OCI-LY3 (cell line): ENCODE results near the gene TARBP1.
"Not testable (repeated sequence)": the region's sequence is repeated elsewhere in the genome, so short reads cannot be mapped to it uniquely, and the experiment has no call there.

ENCODE experiments used
- H2AFZ ChIP-seq: fragments of 200-600, 300-600 bp; shearing (Covaris generic); 2 replicates; pipeline ENCODE4 v1.6.0; 2014; ENCODE audit warnings: antibody characterized with exemption, low read depth, low read length
- H3K27ac ChIP-seq: fragments of 200-600, 300-600 bp; sonication (generic); 2 replicates; pipeline ENCODE4 v1.5.1; 2014; ENCODE audit warnings: mild to moderate bottlenecking, low read length, moderate library complexity, mixed read lengths
- H3K27me3 ChIP-seq: fragments of 200-600, 300-600 bp; sonication (generic); 2 replicates; pipeline ENCODE4 v1.6.1; 2014; ENCODE audit warnings: low read depth, low read length, mixed read lengths
- H3K36me3 ChIP-seq: fragments of 200-600, 300-600 bp; sonication (generic); replicated peaks from 2 replicates; pipeline ENCODE3; 2014; ENCODE audit warnings: low read depth, low read length, mixed read lengths
- H3K4me1 ChIP-seq: fragments of 300-600, 200-600 bp; sonication (generic); 2 replicates; pipeline ENCODE4 v1.6.1; 2014; ENCODE audit warnings: low read length, mixed read lengths
- H3K4me2 ChIP-seq: fragments of 200-600, 300-600 bp; sonication (generic); 2 replicates; pipeline ENCODE4 v1.6.1; 2014; ENCODE audit warnings: low read length, mixed read lengths
- H3K4me3 ChIP-seq: fragments of 300-600, 200-600 bp; sonication (generic); 2 replicates; pipeline ENCODE4 v1.5.1; 2014; ENCODE audit warnings: antibody characterized with exemption, mild to moderate bottlenecking, low read length, moderate library complexity
- H3K79me2 ChIP-seq: fragments of 300-600, 200-600 bp; shearing (Covaris generic); 2 replicates; pipeline ENCODE4 v1.6.1; 2014; ENCODE audit warnings: mild to moderate bottlenecking, low read length, mixed read lengths
- H3K9ac ChIP-seq: fragments of 300-600, 200-600 bp; shearing (Covaris generic); 2 replicates; pipeline ENCODE4 v1.6.0; 2014; ENCODE audit warnings: mild to moderate bottlenecking, low read length, moderate library complexity
- H3K9me3 ChIP-seq: fragments of 200-600, 300-600 bp; shearing (Covaris generic); 2 replicates; pipeline ENCODE4 v1.6.1; 2014; ENCODE audit warnings: low read length, mixed read lengths; ENCODE audit not compliant: insufficient read depth
- H4K20me1 ChIP-seq: fragments of 200-600, 300-600 bp; sonication (generic); 2 replicates; pipeline ENCODE4 v1.6.1; 2016; ENCODE audit warnings: low read length, mixed read lengths; ENCODE audit not compliant: insufficient read depth
- EZH2phosphoT487 ChIP-seq: fragments of 200-600 bp; shearing (Covaris generic); IDR thresholded peaks from 2 replicates; pipeline ENCODE4 v1.6.1; 2018; ENCODE audit warnings: antibody characterized with exemption, mixed run types, low read depth
- TF ChIP-seq, protein P1 (sequence below): fragments of 200-600, 300-600 bp; sonication (generic); IDR thresholded peaks from 2 replicates; pipeline ENCODE4 v1.5.1; 2014; ENCODE audit warnings: antibody characterized with exemption, low read length, low read depth

Gene TARBP1

DNA sequence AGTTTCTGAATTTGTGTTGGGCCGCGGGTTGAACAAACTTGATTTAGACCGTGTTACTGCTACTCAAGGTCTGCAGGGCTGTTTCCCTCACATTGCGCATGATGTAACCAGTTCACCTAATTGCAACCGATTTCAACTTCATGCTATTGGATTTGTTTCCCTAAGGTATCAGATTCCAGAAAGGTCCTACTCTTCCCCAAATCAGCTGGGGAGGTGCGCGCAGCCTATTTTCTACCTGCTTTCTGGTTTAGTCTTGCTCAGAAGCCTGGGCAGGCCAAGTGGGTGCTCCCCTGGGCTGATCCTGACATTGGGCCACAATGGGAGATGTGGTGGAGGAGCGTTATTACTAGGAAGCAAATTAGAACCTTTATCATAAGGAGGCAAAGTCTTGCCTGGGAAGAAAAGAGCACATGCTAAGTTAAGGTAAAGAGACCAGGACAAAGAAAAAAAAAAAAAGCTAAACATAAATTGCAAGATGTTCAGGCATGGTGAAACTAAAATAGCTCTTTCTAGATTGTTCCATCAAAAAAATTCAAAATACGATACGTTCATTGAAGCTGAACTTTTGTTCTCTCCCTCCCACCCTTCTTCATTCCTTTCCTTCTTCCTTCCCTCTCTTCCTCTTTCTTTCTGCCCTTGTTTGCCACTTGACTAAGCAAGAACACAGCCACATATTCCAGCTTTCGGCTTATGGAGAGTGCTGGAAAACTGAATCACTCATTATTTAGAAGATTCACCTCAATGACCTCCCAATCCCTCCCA is 28.8 kb upstream of the TARBP1 start:
- no peak overlapping the region for H3K4me2 ChIP-seq

DNA sequence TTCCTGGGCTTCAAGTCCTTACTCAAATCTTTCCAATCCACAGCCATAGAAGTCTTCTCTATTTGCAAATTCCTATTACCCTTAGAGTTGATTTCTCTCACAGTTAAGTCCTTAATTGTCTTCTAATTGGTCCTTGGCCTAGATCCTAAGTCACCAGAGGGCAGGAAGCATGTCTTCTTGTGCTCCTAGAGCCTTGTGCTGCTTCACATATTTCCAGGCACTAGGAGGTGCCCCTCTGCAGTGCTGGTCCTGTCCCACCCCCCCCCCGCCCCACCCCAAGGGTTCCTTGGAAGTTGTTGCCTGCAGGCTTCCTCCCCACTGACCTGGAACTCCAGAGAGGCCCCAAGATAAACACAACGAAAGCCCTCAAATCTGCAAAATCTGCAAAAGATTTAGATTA is 28.1 kb upstream of the TARBP1 start:
- no peaks in the 10 kb centered on the region for H3K36me3 ChIP-seq
- H3K4me3 ChIP-seq, result no peak overlapping the region
- H3K9me3 ChIP-seq, result no peaks in the 10 kb centered on the region; the same call in 1 of the 2 replicates
- no peak overlapping the region for H3K9ac ChIP-seq
- TF ChIP-seq EZH2phosphoT487, result no peak
- TF ChIP-seq, protein P1, sequence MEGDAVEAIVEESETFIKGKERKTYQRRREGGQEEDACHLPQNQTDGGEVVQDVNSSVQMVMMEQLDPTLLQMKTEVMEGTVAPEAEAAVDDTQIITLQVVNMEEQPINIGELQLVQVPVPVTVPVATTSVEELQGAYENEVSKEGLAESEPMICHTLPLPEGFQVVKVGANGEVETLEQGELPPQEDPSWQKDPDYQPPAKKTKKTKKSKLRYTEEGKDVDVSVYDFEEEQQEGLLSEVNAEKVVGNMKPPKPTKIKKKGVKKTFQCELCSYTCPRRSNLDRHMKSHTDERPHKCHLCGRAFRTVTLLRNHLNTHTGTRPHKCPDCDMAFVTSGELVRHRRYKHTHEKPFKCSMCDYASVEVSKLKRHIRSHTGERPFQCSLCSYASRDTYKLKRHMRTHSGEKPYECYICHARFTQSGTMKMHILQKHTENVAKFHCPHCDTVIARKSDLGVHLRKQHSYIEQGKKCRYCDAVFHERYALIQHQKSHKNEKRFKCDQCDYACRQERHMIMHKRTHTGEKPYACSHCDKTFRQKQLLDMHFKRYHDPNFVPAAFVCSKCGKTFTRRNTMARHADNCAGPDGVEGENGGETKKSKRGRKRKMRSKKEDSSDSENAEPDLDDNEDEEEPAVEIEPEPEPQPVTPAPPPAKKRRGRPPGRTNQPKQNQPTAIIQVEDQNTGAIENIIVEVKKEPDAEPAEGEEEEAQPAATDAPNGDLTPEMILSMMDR, result no peak
- peaks cover 9% of the 10 kb centered on the region; the same call in 1 of the 2 replicates for H3K27me3 ChIP-seq
- H3K4me1 ChIP-seq, result peaks cover 21% of the 10 kb centered on the region
- no peaks in the 10 kb centered on the region for H3K79me2 ChIP-seq
- no peak overlapping the region for H3K27ac ChIP-seq
- no peak overlapping the region for H2AFZ ChIP-seq
- H3K4me2 ChIP-seq, result no peak overlapping the region
- no peaks in the 10 kb centered on the region for H4K20me1 ChIP-seq

More for the DNA sequence above, 28.8 kb upstream of the TARBP1 start:
- no peak overlapping the region for H3K9ac ChIP-seq
- H3K27me3 ChIP-seq, result 0 out of 2 replicates have a peak, but pooled peaks cover 9% of the 10 kb centered on the region
- no peak overlapping the region for H3K4me3 ChIP-seq
- no peaks in the 10 kb centered on the region; the same call in 1 of the 2 replicates for H3K9me3 ChIP-seq
- no peaks in the 10 kb centered on the region for H3K79me2 ChIP-seq
- TF ChIP-seq EZH2phosphoT487, result no peak
- TF ChIP-seq, protein P1, result no peak
- H3K36me3 ChIP-seq, result no peaks in the 10 kb centered on the region
- H3K4me1 ChIP-seq, result peaks cover 28% of the 10 kb centered on the region
- H3K27ac ChIP-seq, result no peak overlapping the region
- H2AFZ ChIP-seq, result no peak overlapping the region
- no peaks in the 10 kb centered on the region for H4K20me1 ChIP-seq

DNA sequence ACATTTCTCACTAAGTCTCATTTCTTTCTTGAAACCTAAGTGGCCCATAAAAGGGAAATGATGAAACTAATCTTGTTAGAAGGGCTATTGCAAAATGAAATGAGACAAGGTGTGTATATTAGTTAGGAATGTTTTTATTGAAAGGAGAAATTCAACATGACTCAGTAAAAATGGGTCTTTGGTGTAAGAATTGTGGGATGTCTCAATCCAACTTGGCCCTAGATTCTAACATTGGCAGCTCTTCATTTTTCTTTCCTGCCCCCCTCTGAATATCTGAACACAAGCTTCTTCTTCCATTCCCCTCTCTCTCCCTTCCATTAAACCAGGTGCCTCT is 26.8 kb upstream of the TARBP1 start:
- Histone ChIP-seq H3K9me3 (no peaks in the 10 kb centered on the region; the same call in 1 of the 2 replicates), H3K4me2 (no peak overlapping the region), H3K79me2 (no peaks in the 10 kb centered on the region), H2AFZ (0 out of 2 replicates have a peak overlapping the region, but pooled peaks have one; percentile 2), H4K20me1 (no peaks in the 10 kb centered on the region), H3K27me3 (peaks cover 16% of the 10 kb centered on the region; the same call in 1 of the 2 replicates), H3K4me3 (no peak overlapping the region), H3K27ac (no peak overlapping the region), H3K9ac (no peak overlapping the region), H3K36me3 (no peaks in the 10 kb centered on the region), H3K4me1 (peaks cover 23% of the 10 kb centered on the region)
- no peak for TF ChIP-seq EZH2phosphoT487
- TF ChIP-seq, protein P1, result no peak

DNA sequence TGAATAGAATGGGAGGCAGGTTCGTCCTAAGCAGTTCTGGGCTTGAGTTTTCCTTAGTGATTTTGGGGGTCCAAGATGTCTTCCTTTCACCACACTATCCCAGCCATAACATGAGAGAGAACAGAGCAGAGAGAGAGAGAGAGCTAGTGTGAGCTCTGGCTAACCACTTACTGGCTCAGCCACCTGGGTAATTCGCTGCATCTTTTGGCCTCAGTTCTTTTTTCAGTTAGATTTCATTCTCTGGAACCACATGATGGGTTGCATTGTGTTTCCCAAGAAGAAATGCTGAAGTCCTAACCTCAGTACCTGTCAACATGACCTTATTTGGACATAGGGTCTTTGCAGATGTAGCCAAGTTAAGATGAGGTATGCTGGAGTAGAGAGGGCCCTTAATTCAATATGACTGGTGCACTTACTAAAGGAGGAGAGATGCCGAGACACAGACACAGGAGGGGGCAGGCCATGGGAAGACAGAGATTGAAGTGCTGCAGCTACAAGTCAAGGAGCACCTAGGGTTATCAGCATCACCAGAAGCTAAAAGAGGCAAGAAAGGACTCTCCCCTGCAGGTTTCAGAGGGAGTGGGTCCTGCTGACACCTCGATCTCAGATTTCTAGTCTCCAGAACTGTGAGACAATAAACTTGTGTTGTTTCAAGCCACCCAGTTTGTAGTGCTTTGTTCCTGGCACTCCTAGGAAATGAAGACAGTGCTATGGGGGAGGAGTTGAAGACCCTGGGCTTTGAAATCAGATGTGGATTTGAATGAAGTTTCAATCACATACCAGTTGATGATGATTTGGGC is 26.2 kb upstream of the TARBP1 start:
- H4K20me1 ChIP-seq, result no peaks in the 10 kb centered on the region
- H3K79me2 ChIP-seq, result no peaks in the 10 kb centered on the region
- H3K27me3 ChIP-seq, result peaks cover 16% of the 10 kb centered on the region; the same call in 1 of the 2 replicates
- H2AFZ ChIP-seq, result 0 out of 2 replicates have a peak overlapping the region, but pooled peaks have one; percentile 2
- H3K27ac ChIP-seq, result no peak overlapping the region
- no peaks in the 10 kb centered on the region for H3K36me3 ChIP-seq
- no peaks in the 10 kb centered on the region; the same call in 1 of the 2 replicates for H3K9me3 ChIP-seq
- no peak for TF ChIP-seq EZH2phosphoT487
- TF ChIP-seq, protein P1, result no peak
- H3K4me3 ChIP-seq, result no peak overlapping the region
- H3K9ac ChIP-seq, result no peak overlapping the region
- H3K4me1 ChIP-seq, result peaks cover 28% of the 10 kb centered on the region
- H3K4me2 ChIP-seq, result no peak overlapping the region

DNA sequence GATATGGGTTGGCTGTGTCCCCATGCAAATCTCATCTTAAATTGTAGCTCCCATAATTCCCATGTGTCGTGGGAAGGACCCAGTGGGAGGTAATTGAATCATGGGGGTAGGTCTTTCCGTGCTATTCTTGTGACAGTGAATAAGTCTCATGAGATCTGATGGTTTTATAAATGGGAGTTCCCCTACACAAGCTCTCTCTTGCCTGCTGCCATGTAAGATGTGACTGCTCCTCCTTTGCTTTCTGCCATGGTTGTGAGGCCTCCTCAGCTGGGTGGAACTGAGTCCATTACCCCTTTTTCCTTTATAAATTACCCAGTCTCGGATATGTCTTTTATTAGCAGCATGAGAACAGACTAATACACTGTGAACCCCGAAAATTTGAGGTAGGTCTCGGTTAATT is 25.3 kb upstream of the TARBP1 start:
- not testable (repeated sequence) for H3K4me3 ChIP-seq, H2AFZ ChIP-seq, H3K79me2 ChIP-seq, H3K9ac ChIP-seq, H3K36me3 ChIP-seq, H4K20me1 ChIP-seq, H3K9me3 ChIP-seq, H3K27ac ChIP-seq, H3K4me2 ChIP-seq
- Histone ChIP-seq H3K27me3 (peaks cover 16% of the 10 kb centered on the region; the same call in 1 of the 2 replicates), H3K4me1 (peaks cover 29% of the 10 kb centered on the region)
